Measurements from ENCODE around the gene TSPAN18. TPM values are rescaled to one million over a fixed set of nuclear protein-coding genes. Genes with fewer than 3 reads are reported as not detected.

The TSPAN18 gene
- total RNA-seq, 4 donors from 2014 or later = 2.1 to 9.1 (median 2.5) TPM

DNA sequence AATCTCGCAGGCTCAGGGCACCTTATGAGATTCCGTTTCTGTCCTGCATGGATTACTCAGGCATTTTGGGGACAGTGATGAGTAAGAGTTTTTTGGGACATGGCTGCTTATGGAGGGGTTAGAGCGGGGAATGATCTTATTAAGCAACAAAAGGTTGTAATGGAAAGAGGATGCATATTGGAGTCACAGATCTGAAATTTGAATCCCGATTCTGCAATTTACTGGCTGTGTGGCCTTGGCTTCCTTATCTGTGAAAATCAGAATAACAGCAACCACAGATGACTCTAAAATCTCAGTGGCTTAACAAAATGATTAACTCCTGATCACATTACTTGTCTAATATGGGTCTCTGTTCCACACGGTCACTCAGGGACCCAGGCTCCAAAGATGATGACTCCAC is 5.8 kb downstream of the TSPAN18 start:
- no peak overlapping the region for H3K27ac ChIP-seq
- in situ Hi-C loops (cut with MboI; ENCODE audit: low sequenced_read_pairs in 4 of 4) = no loop called here
- peaks cover 0 to 6% of the 10 kb centered on the region in 2 donors for H3K4me1 ChIP-seq
- H3K9me3 ChIP-seq = no peaks in the 10 kb centered on the region
- ATAC-seq = no peak
- intact Hi-C loops (cut with DNase I; ENCODE audit: low total_unique reads) = no loop called here
- H3K36me3 ChIP-seq = no peaks in the 10 kb centered on the region
- peaks cover 4 to 9% (median 7%) of the 10 kb centered on the region in 3 donors for H3K27me3 ChIP-seq
- DNase-seq = no peak
- no peak overlapping the region for H3K4me3 ChIP-seq
- TF ChIP-seq, protein P1, sequence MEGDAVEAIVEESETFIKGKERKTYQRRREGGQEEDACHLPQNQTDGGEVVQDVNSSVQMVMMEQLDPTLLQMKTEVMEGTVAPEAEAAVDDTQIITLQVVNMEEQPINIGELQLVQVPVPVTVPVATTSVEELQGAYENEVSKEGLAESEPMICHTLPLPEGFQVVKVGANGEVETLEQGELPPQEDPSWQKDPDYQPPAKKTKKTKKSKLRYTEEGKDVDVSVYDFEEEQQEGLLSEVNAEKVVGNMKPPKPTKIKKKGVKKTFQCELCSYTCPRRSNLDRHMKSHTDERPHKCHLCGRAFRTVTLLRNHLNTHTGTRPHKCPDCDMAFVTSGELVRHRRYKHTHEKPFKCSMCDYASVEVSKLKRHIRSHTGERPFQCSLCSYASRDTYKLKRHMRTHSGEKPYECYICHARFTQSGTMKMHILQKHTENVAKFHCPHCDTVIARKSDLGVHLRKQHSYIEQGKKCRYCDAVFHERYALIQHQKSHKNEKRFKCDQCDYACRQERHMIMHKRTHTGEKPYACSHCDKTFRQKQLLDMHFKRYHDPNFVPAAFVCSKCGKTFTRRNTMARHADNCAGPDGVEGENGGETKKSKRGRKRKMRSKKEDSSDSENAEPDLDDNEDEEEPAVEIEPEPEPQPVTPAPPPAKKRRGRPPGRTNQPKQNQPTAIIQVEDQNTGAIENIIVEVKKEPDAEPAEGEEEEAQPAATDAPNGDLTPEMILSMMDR (IDR thresholded peaks at IDR 0.05 in 4 of 5, conservative IDR thresholded peaks at IDR 0.05 in 1 of 5) = no peak
- no peak for TF ChIP-seq POLR2A (IDR thresholded peaks at IDR 0.05)

DNA sequence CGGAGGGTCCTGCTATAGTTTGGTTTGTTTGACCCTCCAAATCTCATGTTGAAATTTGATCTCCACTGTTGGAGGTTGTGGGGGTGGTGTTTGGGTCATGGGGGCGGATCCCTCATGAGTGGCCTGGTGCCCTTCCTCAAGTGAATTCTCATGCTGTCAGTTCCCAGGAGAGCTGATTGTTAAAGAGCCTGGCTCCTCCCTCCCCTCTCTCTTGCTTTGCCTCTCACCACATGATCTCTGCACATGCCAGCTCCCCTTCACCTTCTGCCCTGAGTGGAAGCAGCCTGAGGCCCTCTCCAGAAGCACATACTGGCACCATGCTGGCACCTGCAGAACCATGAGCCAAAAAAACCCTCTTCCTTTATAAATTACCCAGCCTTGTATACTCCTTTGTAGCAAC is 7.1 kb downstream of the TSPAN18 start:
- Histone ChIP-seq H3K4me1 (no peaks in the 10 kb centered on the region), H3K9me3 (no peaks in the 10 kb centered on the region), H3K4me3 (no peak overlapping the region), H3K27ac (no peak overlapping the region), H3K27me3 (no peaks in the 10 kb centered on the region), H3K36me3 (no peaks in the 10 kb centered on the region)
- no peak for DNase-seq
- TF ChIP-seq, protein P1 (IDR thresholded peaks at IDR 0.05 in 4 of 5, conservative IDR thresholded peaks at IDR 0.05 in 1 of 5) = no peak
- TF ChIP-seq POLR2A (IDR thresholded peaks at IDR 0.05) = no peak
- in situ Hi-C loops (cut with MboI; ENCODE audit: low sequenced_read_pairs in 4 of 4) = no loop called here
- no peak for ATAC-seq
- intact Hi-C loops (cut with DNase I; ENCODE audit: low total_unique reads) = no loop called here

DNA sequence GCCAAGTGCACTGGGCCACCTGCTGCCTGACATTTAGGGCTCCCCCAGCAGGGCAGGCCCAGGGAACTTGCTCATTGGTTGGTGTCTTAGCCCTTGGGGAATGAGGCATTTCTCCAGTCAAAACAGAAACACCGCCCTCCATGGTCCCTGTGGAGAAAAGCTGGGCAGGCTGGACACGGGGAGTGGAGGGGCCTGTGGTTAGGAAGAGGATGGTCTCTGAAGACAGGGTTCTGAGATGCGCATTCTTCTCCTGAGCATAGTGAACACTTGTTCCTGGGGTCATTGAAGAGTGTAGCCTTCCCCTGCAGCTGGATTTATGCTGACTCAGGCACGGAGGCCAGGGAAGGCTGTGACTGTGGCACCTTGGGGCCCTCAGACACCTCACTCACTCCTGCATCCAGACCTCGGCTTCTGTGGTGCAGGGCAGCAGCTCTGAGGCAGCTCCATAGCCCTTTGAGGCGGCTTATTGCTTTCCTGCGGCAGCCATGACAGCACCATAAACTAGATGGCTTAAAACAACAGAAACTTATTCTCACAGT is 8.2 kb downstream of the TSPAN18 start:
- H3K27me3 ChIP-seq = no peaks in the 10 kb centered on the region
- no peak for DNase-seq
- H3K4me3 ChIP-seq = no peak overlapping the region
- H3K27ac ChIP-seq = no peak overlapping the region
- H3K36me3 ChIP-seq = no peaks in the 10 kb centered on the region
- intact Hi-C loops (cut with DNase I; ENCODE audit: low total_unique reads) = no loop called here
- ATAC-seq = no peak
- in situ Hi-C loops (cut with MboI; ENCODE audit: low sequenced_read_pairs in 4 of 4) = no loop called here
- TF ChIP-seq POLR2A (IDR thresholded peaks at IDR 0.05) = no peak
- TF ChIP-seq, protein P1 (IDR thresholded peaks at IDR 0.05 in 4 of 5, conservative IDR thresholded peaks at IDR 0.05 in 1 of 5) = no peak
- H3K4me1 ChIP-seq = no peaks in the 10 kb centered on the region
- H3K9me3 ChIP-seq = no peaks in the 10 kb centered on the region

DNA sequence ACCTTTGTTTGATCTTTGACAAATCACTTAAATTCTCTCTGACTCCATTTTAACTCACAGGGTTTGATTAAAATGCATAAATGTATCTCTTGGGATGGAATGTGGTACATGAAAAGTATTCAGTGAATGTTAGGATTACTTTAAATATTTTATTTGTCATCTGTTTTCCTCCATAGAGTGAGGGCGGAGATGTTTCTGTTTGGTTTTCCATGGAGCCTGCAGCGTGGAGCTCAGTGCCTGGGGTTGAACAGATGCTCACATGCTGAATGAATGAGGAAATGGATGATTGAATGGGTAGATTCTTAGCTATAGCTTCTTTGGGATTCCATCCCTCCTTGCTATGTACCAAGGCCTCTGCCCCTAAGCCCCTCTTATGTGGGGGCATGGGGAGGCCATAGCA is 10.0 kb downstream of the TSPAN18 start:
- TF ChIP-seq, protein P1 (IDR thresholded peaks at IDR 0.05 in 4 of 5, conservative IDR thresholded peaks at IDR 0.05 in 1 of 5) = no peak
- H3K27me3 ChIP-seq = no peaks in the 10 kb centered on the region
- peaks cover 0 to 5% of the 10 kb centered on the region in 2 donors for H3K4me1 ChIP-seq
- DNase-seq (no peak), ATAC-seq (no peak)
- H3K36me3 ChIP-seq = no peaks in the 10 kb centered on the region
- intact Hi-C loops (cut with DNase I; ENCODE audit: low total_unique reads) = no loop called here
- H3K9me3 ChIP-seq = no peaks in the 10 kb centered on the region
- H3K4me3 ChIP-seq = no peak overlapping the region
- H3K27ac ChIP-seq = no peak overlapping the region
- in situ Hi-C loops (cut with MboI; ENCODE audit: low sequenced_read_pairs in 4 of 4) = no loop called here

Measured in gastrocnemius medialis (tissue), 4 donors.